ENCODE measurements around the gene KANK4. TPM values are rescaled to one million over a fixed set of nuclear protein-coding genes. Genes with fewer than 3 reads are reported as not detected.

Gene KANK4
- total RNA-seq, 1 donor from 2014 or later, result 0.95 TPM

DNA sequence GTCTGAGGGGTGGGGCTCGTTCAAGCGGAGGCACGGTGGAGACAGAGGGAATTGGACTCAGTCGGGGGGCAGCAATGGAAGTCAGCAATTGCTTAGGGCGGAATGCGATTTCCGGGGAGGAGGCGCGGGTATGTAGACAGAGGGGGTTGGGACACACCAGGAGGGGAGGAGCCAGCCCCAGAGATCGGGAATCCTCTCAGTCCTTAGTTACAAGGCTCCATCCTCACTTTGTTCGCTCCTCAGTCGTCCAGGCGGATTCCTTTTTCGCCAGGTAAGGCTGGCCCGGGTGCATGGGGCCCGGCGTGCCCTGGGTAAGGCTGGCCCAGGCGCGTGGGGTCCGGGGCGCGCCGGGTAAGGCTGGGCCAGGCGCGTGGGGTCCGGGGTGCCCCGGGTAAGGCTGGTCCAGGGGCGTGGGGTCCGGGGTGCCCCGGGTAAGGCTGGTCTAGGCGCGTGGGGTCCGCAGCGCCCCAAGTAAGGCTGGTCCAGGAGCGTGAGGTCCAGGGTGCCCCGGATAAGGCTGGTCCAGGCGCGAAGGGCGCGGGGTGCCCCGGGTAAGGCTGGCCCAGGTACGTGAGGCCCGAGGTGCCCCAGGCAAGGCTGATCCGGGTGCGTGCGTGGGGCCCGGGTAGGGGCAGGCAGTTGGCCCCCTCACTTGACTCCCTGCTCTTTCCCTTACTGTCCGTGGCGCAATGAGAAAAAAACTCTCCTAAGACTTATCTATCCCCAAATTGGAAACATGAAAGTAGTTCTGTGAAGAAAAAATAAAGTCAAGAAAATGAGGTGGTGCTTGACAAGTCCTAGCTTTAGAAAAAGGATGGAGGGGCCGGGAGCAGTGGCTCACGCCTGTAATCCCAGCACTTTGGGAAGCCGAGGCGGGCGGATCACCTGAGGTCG, 124.3 kb downstream of the KANK4 start, which contains the start of gene L1TD1:
L1TD1 (plus strand) TSS at position 199 of the 894 bp plus-strand sequence. CDS start 11,780 bp downstream, outside the sequence.
- intact Hi-C loops (cut with DNase I), result no loop called here
- DNase-seq (ENCODE audit: missing footprints), result no peak
- ATAC-seq, result no peak

DNA sequence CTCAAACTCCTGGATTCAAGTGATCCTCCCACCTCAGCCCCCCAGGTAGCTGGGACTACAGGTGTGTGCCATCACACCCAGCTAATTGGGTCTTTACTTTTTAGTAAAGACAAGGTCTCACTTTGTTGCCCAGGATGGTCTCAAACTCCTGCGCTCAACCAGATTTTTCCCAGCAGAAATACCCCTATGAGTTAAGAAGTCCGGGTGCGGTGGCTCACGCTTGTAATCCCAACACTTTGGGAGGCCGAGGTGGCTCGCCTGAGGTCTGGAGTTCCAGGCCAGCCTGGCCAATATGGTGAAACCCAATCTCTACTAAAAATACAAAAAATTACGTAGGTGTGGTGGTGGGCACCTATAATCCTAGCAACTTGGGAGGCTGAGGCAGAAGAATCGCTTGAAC, 131.1 kb downstream of the KANK4 start:
- no peak for DNase-seq (ENCODE audit: missing footprints)
- no peak for ATAC-seq
- intact Hi-C loops (cut with DNase I), result no loop called here

- intact Hi-C loops (cut with DNase I), result no loop called here
- ATAC-seq, result no peak
These were observed 131.7 kb downstream of the KANK4 start for GRCh38 chr1:62187548-62187947.

More at GRCh38 chr1:62187548-62187947, 131.7 kb downstream of the KANK4 start:
- no peak for DNase-seq (ENCODE audit: missing footprints)

Other genes with a start within 250 kb of the KANK4 start
- not detected for gene L1TD1, start 124.6 kb downstream of the KANK4 start, total RNA-seq
- gene USP1, start 117.6 kb upstream of the KANK4 start, total RNA-seq, result 14.1 TPM

All from Right ventricle myocardium inferior (tissue), 1 donor.